Omental fat pad (tissue), 4 donors: ENCODE measurements around the gene DLX3. TPM values are rescaled to one million over a fixed set of nuclear protein-coding genes. Genes with fewer than 3 reads are reported as not detected.

Experiments
- ATAC-seq: fragments of 150-250 bp; one replicate; pipeline ENCODE4 v1.9.1; 2016; ENCODE audit warnings: mild to moderate bottlenecking, moderate library complexity; ENCODE audit not compliant: low FRiP score
- DNase-seq: peaks from one replicate; pipeline ENCODE4 v3.0.0-alpha.2; 2019; ENCODE audit warnings: low spot score
- CTCF ChIP-seq, 3 donors: fragments of 450-650 bp; IDR thresholded peaks; one replicate each; pipeline ENCODE4 v1.5.1; 2016 to 2017; ENCODE audit warnings: antibody characterized with exemption in 3 of 3, mild to moderate bottlenecking in 3 of 3, moderate library complexity in 2 of 3
- total RNA-seq, 4 donors: library from RNA; depleted of rRNA; stranded (reverse); fragments of >200 nt; gene quantifications; one replicate each; pipeline ENCODE4 v1.1.0, GENCODE V29; 2016

DLX3 gene
- total RNA-seq, 4 donors from 2014 or later = 0.28 TPM; not detected in 3

- DNase-seq (no peak), ATAC-seq (no peak)
- TF ChIP-seq CTCF (IDR thresholded peaks at IDR 0.05) = no peak
Observed at GRCh38 chr17:50036455-50037261, 41.6 kb upstream of the DLX3 start.

- ATAC-seq (no peak), DNase-seq (no peak)
- TF ChIP-seq CTCF (IDR thresholded peaks at IDR 0.05) = no peak
Observed at GRCh38 chr17:50035945-50036344, 40.9 kb upstream of the DLX3 start.

GRCh38 chr17:50035421-50035879, 40.4 kb upstream of the DLX3 start:
- no peak for TF ChIP-seq CTCF (IDR thresholded peaks at IDR 0.05)
- DNase-seq (no peak), ATAC-seq (no peak)

- no peak for ATAC-seq
- no peak for TF ChIP-seq CTCF (IDR thresholded peaks at IDR 0.05)
- DNase-seq = no peak
Observed at GRCh38 chr17:50034498-50035364, 39.7 kb upstream of the DLX3 start.

- TF ChIP-seq CTCF (IDR thresholded peaks at IDR 0.05) = no peak
- DNase-seq = no peak
- ATAC-seq = no peak
Observed at GRCh38 chr17:50033316-50033715, 38.3 kb upstream of the DLX3 start.

GRCh38 chr17:50029185-50029584, 34.2 kb upstream of the DLX3 start:
- ATAC-seq (no peak), DNase-seq (no peak)
- no peak for TF ChIP-seq CTCF (IDR thresholded peaks at IDR 0.05)
